B cell (primary cell): ENCODE results near the gene ARTN.

Source experiments
- EZH2 ChIP-seq: IDR thresholded peaks from 2 replicates; pipeline ENCODE4 v1.6.1; 2012; ENCODE audit warnings: borderline replicate concordance, low read depth, mild to moderate bottlenecking, moderate library complexity, low read length; ENCODE audit not compliant: insufficient read depth, poor library complexity, severe bottlenecking
- TF ChIP-seq, protein P1 (sequence below): fragments of 200-600 bp; IDR thresholded peaks from one replicate; pipeline ENCODE4 v1.8.0; 2022; ENCODE audit warnings: antibody characterized with exemption, mild to moderate bottlenecking

DNA sequence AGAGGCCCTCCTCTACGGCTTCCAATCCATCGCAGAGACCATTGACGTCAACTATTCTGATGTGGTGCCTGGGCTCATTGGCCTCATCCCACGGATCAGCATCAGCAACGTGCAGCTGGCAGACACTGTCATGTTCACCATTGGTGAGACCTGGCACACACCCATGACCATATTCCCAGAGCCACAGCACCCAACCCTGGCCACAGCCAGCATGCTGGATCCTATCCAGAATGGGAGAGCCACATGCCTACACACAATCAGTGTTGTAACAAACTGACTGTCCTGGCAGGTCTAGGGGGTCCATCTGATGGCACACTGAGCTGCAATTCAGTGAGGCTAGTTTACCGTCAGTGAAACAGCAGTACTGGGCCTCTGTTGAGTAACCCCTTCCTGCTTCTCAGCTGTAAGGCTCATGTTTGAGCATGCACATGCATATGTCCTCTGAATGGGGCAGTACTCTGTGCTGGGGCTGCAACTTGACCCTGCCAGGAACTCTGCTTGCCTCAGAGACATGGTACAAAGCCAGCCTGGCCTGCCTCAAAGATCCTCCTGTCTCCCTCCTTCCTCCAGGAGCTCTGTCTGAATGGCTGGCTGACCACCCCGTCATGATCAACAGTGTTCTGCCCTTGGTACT is 23.9 kb downstream of the ARTN start:
- TF ChIP-seq, protein P1, sequence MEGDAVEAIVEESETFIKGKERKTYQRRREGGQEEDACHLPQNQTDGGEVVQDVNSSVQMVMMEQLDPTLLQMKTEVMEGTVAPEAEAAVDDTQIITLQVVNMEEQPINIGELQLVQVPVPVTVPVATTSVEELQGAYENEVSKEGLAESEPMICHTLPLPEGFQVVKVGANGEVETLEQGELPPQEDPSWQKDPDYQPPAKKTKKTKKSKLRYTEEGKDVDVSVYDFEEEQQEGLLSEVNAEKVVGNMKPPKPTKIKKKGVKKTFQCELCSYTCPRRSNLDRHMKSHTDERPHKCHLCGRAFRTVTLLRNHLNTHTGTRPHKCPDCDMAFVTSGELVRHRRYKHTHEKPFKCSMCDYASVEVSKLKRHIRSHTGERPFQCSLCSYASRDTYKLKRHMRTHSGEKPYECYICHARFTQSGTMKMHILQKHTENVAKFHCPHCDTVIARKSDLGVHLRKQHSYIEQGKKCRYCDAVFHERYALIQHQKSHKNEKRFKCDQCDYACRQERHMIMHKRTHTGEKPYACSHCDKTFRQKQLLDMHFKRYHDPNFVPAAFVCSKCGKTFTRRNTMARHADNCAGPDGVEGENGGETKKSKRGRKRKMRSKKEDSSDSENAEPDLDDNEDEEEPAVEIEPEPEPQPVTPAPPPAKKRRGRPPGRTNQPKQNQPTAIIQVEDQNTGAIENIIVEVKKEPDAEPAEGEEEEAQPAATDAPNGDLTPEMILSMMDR = no peak
- TF ChIP-seq EZH2 = no peak
